MM.1S (cell line): ENCODE results near the gene CDYL.

Experiments used
- EZH2 ChIP-seq: fragments of 300-600 bp; sonication (generic); optimal IDR thresholded peaks from 2 replicates; pipeline ENCODE3; 2017; ENCODE audit warnings: low read depth, mild to moderate bottlenecking, antibody characterized with exemption, low read length, mixed read lengths
- TF ChIP-seq, protein P1 (sequence below): fragments of 300-600 bp; sonication (generic); IDR thresholded peaks from 2 replicates; pipeline ENCODE4 v1.5.1; 2016; ENCODE audit warnings: antibody characterized with exemption, low read length, mixed read lengths

DNA sequence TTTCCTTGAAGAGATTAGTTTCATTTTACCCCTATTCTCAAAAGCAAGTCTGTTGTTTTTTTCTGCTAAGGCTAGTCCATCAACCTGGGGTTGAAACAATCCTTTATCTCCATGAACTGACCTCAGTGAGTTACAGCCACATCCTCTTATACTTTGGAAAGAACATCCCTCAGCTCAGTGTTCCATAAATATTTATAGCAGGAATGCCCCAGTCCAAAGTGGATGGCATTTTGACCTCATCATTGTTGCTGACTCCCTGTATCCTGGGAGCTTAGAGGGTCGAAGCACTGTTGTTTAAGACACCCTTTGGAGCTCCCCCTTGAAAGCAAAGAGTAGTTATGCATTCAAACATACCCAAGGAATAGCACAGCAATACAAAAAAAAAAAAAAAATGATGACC, 16.2 kb upstream of the CDYL start:
- TF ChIP-seq, protein P1, sequence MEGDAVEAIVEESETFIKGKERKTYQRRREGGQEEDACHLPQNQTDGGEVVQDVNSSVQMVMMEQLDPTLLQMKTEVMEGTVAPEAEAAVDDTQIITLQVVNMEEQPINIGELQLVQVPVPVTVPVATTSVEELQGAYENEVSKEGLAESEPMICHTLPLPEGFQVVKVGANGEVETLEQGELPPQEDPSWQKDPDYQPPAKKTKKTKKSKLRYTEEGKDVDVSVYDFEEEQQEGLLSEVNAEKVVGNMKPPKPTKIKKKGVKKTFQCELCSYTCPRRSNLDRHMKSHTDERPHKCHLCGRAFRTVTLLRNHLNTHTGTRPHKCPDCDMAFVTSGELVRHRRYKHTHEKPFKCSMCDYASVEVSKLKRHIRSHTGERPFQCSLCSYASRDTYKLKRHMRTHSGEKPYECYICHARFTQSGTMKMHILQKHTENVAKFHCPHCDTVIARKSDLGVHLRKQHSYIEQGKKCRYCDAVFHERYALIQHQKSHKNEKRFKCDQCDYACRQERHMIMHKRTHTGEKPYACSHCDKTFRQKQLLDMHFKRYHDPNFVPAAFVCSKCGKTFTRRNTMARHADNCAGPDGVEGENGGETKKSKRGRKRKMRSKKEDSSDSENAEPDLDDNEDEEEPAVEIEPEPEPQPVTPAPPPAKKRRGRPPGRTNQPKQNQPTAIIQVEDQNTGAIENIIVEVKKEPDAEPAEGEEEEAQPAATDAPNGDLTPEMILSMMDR = no peak
- TF ChIP-seq EZH2 = no peak
